ENCODE data around the gene HNRNPF.
"Not testable (repeated sequence)": the region's sequence is repeated elsewhere in the genome, so short reads cannot be mapped to it uniquely, and the experiment has no call there.

Gene HNRNPF

DNA sequence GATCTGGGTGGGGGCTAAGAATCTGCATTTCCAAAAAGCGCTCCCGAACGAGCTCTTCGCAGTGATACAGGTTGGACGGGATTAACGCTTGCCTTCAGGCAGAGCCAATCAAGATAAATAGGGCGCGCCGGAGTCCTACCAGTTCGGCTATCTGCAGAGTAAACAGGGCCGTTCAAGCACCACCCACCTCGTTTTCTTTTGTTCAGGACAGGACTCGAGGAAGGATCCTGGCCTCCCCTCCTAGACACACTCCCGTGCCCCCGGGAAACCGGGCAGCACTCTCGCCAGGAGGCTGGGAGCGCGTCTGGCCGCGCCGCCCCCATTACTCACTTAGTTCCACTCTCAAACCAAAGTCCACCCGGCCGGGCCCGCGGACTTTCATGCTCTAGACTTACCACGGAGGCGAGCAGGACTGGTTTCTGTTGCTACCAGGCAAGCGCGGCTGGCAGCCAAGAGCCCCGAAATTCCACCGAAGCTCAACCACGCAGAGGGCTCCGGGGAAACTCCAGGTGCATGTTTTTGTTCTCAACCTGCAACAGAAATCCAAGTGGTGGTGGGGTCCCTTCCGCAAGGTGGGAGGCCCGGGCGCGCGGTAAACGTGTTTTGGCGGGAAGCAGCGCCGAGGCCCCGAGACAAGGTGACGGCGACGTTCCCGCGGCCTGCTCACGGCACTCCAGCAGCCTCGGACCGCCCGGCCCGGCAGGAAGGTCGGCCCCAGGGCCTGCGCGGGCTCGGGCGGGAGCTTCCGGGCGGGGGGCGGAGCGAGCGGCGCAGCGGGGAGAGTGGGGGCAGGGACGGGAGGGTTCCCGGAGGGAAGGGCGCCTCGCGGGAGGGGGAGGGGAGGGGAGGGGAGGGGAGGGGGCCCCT is 12.7 kb downstream of the HNRNPF start:
- DNase-seq (ENCODE audit: low read depth), result peak; percentile 54
- TF ChIP-seq, protein P1, sequence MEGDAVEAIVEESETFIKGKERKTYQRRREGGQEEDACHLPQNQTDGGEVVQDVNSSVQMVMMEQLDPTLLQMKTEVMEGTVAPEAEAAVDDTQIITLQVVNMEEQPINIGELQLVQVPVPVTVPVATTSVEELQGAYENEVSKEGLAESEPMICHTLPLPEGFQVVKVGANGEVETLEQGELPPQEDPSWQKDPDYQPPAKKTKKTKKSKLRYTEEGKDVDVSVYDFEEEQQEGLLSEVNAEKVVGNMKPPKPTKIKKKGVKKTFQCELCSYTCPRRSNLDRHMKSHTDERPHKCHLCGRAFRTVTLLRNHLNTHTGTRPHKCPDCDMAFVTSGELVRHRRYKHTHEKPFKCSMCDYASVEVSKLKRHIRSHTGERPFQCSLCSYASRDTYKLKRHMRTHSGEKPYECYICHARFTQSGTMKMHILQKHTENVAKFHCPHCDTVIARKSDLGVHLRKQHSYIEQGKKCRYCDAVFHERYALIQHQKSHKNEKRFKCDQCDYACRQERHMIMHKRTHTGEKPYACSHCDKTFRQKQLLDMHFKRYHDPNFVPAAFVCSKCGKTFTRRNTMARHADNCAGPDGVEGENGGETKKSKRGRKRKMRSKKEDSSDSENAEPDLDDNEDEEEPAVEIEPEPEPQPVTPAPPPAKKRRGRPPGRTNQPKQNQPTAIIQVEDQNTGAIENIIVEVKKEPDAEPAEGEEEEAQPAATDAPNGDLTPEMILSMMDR (conservative IDR thresholded peaks at IDR 0.05; ENCODE audit: control insufficient read depth, insufficient read depth, low read depth, low read length), result no peak
- H3K4me3 ChIP-seq (ENCODE audit: control insufficient read depth, low read depth, low read length), result peak overlapping the region; percentile 62

DNA sequence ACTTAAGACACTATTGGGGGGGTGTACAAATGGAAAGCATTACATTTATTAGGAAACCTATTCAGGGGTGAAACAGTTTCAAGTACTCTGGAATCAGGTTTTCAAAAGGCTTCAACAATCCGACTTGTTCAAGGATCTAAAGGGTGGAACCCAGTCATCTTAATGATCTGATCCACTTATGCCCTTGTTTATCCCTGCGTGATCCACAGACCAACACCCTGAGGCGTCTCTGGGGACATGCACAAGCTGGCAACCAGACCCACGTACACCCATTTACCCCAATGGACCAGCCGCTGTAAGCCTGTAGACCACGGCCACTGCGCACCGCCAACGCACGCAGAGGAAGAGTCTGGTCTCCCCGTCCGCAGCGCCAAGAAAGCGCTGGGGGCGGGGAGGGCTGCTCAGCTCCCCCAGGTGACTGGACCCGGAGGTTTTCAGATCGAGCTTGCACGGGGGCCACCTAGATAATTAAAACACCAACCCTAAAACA is 13.4 kb downstream of the HNRNPF start:
- TF ChIP-seq, protein P1 (conservative IDR thresholded peaks at IDR 0.05; ENCODE audit: control insufficient read depth, insufficient read depth, low read depth, low read length), result no peak
- DNase-seq (ENCODE audit: low read depth), result no peak
- H3K4me3 ChIP-seq (ENCODE audit: control insufficient read depth, low read depth, low read length), result peak overlapping the region; percentile 62

DNA sequence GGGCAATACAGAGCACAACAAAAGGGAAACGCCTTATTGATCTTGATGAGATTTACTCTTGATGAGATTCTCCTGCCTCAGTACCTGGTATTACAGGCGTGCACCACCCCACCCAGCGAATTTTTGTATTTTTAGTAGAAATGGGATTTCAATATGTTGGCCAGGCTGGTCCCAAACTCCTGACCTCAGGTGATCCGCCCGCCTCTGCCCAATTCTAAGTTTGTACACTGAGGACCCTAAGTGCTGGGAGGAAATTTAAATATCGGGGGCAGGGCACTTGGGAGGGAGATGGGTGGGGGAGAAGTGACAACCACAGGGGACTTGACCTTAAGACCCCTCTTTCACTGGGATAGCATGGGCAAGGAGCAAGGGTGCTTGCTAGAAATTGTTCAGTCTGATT is 14.1 kb downstream of the HNRNPF start:
- no peak for DNase-seq (ENCODE audit: low read depth)
- H3K4me3 ChIP-seq (ENCODE audit: control insufficient read depth, low read depth, low read length), result no peak overlapping the region
- TF ChIP-seq, protein P1 (conservative IDR thresholded peaks at IDR 0.05; ENCODE audit: control insufficient read depth, insufficient read depth, low read depth, low read length), result no peak

DNA sequence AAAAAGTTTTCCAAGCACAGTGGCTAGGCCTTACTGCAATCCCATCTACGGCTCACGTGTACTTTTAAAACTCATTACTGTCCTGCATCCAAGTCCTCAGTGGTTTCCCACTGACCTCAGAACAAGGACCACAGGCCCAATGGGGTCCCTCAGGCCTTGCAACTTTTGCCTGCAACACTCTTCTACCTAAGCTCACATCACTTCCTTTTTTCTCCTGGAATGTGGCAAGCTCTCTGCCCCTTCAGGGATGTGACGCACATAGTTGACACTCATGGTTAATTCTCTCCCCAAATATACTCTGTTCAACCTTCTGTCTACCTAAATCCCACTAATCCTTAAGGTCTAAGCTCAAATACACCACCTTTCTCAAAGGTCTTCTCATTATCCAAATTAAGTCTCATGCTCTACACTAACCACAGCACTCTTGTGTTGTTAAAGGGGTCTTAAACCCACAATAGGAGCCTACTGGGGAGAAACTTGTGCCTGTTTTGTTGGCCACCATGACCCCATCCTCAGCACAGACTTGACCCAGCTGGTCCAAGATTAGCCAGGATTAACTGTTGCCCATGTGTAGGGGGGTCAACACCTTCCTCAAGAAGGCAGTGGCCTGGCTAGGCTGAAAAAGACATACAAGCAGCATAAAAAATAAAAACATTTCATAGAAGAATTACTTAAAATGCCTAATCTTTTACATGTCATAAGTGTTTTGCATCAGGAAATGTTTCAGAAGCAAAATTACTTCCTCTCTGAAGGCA is 15.2 kb downstream of the HNRNPF start:
- TF ChIP-seq, protein P1 (conservative IDR thresholded peaks at IDR 0.05; ENCODE audit: control insufficient read depth, insufficient read depth, low read depth, low read length), result no peak
- DNase-seq (ENCODE audit: low read depth), result no peak
- no peak overlapping the region for H3K4me3 ChIP-seq (ENCODE audit: control insufficient read depth, low read depth, low read length)

DNA sequence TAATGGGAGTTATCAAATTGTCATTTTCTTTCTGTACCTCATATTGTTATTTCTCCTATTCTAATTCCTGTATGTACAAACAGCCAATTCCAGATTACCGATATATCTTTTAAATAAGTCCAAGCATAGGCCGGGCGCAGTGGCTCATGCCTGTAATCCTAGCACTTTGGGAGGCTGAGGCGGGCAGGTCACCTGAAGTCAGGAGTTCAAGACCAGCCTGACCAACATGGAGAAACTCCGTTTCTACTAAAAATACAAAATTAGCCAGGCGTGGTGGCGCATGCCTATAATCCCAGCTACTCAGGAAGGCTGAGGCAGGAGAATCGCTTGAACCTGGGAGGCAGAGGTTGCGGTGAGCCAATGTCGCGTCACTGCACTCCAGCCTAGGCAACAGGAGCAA is 15.8 kb downstream of the HNRNPF start:
- not testable (repeated sequence) for H3K4me3 ChIP-seq (ENCODE audit: control insufficient read depth, low read depth, low read length); DNase-seq (ENCODE audit: low read depth)

DNA sequence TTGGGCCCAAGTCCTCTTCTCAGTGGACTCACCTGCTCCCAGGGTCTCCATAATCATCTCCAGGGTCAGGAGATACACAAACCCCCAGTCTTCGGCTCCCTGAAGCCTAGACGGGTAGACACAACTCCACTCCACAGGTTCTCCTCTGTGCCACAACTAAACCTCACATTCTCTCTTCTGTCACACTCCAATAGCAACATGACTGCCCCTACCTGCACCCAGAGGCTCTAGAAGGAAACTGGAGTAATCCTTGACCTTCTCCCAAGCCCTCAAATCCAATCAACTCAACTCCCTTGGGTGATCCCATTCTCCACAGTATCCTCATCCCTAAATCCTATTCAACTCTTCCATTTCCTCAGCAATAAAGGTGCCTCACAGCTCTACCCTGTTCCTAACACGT is 16.2 kb downstream of the HNRNPF start:
- no peak for DNase-seq (ENCODE audit: low read depth)
- H3K4me3 ChIP-seq (ENCODE audit: control insufficient read depth, low read depth, low read length), result no peak overlapping the region
- TF ChIP-seq, protein P1 (conservative IDR thresholded peaks at IDR 0.05; ENCODE audit: control insufficient read depth, insufficient read depth, low read depth, low read length), result no peak

DNA sequence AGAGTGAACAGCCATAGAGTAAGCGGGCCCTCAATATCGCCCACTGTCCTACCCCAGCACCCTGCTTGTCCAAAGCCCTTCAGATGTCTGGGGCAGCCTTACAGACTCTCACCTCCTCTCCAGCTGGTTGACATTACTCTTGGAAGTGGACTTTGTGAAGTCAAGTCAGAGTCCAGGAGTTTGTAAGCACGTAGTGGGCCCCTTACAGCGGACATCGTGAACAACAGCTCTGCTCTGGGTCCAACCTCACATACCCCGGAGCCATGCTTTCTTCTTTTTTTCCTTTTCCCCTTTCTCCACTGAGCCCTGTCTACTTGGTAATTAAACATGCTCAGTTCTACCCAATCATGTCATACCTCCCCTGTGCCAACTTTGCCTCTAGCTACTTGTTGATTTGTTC is 17.5 kb downstream of the HNRNPF start:
- H3K4me3 ChIP-seq (ENCODE audit: control insufficient read depth, low read depth, low read length), result no peak overlapping the region
- no peak for DNase-seq (ENCODE audit: low read depth)
- TF ChIP-seq, protein P1 (conservative IDR thresholded peaks at IDR 0.05; ENCODE audit: control insufficient read depth, insufficient read depth, low read depth, low read length), result no peak
